ENCODE results near the gene HS3ST5.

- no peak for TF ChIP-seq REST (IDR thresholded peaks at IDR 0.05; ENCODE audit: insufficient read depth in 1 of 2, low read depth in 2 of 2, low read length in 2 of 2)
- no peak for TF ChIP-seq FOXP2 (optimal IDR thresholded peaks at IDR 0.05; ENCODE audit: borderline replicate concordance, extremely low read depth, extremely low read length, insufficient read depth)
- TF ChIP-seq POLR2AphosphoS5 (IDR thresholded peaks at IDR 0.05; ENCODE audit: low read depth, low read length): no peak
These were observed 41.1 kb downstream of the HS3ST5 start for GRCh38 chr6:114301596-114302219.

Measured in PFSK-1 (cell line).